ENCODE measurements around the gene RNF214.

DNA sequence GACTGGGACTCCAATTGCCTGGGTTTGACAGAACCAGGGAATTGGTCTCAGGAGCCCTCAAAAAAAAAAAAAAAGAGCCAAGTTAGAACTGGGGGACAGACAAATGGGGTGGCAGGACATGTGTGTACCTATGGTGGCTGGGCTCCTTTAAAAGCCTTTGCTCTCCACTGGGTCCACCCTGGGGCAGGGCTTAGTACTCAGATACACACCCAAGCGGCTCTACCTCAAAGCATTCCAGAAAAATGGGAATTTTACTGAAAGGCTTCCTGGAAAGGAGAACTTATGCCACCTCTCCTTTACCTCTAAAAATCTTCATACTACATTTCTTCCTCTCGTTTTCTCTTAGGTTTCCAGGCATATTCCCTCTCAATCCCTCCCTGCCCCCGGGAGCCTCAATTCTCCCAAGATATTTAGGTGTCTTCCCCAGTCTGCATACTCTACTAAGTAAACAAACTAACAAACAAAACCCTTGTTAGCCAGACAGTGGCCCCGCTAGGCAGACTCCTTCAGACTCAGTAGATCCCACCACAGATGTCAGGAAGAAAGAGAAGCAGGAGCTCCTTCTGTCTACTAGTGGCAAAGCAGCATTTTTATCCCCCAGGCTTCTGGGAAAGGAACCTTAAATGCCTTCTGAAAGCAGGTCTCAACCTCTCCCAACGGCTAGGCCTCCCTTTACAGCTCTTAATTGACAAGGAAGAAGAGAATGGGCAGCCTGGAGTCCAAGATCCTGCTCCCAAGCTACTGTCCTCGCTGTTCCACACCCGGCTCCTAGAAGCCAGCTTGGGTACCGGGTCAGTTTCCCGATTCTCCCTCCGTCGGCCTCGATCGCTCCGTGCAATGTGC lies 1.3 kb upstream of the RNF214 start:
- TF ChIP-seq, protein P1, sequence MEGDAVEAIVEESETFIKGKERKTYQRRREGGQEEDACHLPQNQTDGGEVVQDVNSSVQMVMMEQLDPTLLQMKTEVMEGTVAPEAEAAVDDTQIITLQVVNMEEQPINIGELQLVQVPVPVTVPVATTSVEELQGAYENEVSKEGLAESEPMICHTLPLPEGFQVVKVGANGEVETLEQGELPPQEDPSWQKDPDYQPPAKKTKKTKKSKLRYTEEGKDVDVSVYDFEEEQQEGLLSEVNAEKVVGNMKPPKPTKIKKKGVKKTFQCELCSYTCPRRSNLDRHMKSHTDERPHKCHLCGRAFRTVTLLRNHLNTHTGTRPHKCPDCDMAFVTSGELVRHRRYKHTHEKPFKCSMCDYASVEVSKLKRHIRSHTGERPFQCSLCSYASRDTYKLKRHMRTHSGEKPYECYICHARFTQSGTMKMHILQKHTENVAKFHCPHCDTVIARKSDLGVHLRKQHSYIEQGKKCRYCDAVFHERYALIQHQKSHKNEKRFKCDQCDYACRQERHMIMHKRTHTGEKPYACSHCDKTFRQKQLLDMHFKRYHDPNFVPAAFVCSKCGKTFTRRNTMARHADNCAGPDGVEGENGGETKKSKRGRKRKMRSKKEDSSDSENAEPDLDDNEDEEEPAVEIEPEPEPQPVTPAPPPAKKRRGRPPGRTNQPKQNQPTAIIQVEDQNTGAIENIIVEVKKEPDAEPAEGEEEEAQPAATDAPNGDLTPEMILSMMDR (IDR thresholded peaks at IDR 0.05; ENCODE audit: poor library complexity), result no peak
- TF ChIP-seq EZH2 (IDR thresholded peaks at IDR 0.05; ENCODE audit: borderline replicate concordance), result no peak

All from hepatocyte (in vitro differentiated cells).